GM19240 (cell line): ENCODE data around the gene PHF12.

Experiments used
- DNase-seq: peaks from one replicate; pipeline ENCODE4 v3.0.0; 2011; ENCODE audit warnings: low spot score; ENCODE audit not compliant: insufficient read length

The PHF12 gene

DNA sequence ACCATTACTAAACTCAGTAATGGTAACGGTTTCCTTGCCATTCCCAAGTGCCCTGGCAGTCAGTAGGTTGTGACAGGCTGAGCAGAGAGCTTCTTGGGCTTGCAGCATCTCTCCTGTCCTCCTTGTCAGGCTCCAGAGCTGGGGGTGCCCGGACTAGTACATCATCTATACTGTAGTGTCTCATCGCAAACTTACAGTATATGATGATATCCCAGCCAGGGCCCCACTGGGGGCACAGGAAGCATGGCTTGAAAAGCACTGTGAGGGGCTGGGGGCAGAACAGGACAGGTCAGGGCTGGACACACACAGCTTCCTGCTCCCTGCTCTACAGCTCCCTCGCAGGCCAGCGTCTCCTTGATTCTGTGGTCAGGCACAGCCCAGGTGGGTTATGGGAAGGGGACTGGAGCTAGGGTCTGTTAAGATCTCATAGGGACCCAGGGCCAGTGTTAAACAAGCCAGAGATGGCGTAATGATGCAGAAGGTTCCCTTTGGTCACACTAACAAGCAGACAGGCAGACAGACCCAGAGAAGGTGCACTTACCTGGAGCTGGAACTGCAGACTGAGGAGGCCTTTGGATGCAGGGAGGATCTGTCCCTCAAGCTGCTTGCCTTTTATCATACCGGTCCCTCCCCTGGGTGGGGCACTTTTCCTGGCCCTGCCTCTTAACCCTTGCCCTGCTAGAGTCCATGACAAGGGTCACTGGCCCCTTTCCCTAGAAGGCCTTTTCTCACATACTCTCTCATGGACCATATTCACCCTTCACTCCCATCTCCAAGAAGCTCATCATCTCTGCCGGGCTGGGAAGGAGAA lies 89.7 kb downstream of the PHF12 start:
- DNase-seq = no peak

DNA sequence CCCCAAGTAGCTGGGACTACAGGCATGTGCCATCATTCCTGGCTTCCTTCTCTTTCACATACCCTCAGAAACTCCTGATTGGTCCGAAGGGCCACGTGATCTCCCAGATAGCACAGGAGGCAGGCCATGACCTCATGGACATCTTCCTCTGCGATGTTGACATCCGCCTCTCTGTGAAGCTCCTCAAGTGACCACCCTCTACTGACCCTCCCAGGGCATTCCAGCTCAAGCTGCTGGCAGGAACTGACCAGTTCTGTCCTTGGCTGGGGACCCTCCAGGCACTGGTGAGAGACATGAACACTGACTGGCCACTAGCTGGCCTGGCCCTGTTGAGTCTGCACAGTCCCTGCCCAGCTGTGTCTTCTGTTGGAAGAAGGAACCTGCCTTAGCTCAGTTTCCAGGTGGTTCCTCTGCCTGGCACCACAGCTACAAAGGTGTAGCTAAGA lies 90.9 kb downstream of the PHF12 start:
- no peak for DNase-seq

DNA sequence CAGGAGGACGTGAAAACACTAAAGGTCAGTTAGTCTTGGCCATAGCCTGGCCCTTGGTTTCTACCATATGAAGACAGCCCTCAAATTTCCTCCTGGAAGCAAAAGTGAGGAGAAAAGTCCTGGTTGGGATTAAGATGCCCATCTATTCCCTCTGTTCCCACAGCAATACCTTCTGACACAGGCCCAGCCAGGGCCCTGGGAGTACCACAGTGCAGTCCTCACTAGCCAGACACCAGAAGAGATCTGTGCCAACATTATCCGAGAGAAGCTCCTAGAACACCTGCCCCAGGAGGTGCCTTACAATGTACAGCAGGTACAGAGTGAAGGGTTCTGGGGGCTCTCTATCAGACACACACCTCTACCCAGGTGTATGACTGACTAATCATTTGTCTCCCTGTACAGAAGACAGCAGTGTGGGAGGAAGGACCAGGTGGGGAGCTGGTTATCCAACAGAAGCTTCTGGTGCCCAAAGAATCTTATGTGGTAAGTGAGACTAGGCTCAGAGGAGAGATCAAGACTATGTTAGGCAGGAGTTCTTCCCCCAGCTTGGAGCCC lies 92.4 kb downstream of the PHF12 start:
- DNase-seq = no peak

DNA sequence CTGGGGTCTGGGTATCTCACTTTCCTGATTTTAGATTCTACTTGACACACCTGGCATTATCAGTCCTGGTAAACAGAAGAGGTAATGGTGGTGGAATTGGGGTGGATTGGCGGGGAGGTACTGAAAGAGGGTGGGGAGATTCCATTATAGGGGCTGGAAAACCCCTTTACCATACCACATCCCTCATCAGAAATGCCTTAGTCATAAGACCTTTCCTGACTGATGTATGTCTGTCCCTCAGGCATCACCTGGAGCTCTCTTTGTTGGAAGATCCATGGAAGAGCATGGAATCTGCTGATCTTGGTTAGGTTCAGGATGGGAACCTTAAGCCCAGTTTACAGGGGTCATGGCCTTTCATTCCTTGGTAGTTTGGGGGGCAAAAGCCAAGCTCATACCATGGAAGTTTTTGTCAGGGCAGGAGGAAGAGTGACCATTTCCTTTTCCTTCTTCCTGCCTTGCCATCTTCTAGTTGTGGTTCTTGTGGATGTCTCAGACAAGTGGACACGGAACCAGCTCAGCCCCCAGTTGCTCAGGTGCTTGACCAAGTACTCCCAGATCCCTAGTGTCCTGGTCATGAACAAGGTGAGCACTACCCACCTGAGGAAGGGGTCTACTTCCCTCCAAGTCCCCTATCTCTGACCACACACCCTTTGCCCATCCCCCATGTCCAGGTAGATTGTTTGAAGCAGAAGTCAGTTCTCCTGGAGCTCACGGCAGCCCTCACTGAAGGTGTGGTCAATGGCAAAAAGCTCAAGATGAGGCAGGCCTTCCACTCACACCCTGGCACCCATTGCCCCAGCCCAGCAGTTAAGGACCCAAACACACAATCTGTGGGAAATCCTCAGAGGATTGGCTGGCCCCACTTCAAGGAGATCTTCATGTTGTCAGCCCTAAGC lies 93.2 kb downstream of the PHF12 start:
- no peak for DNase-seq

DNA sequence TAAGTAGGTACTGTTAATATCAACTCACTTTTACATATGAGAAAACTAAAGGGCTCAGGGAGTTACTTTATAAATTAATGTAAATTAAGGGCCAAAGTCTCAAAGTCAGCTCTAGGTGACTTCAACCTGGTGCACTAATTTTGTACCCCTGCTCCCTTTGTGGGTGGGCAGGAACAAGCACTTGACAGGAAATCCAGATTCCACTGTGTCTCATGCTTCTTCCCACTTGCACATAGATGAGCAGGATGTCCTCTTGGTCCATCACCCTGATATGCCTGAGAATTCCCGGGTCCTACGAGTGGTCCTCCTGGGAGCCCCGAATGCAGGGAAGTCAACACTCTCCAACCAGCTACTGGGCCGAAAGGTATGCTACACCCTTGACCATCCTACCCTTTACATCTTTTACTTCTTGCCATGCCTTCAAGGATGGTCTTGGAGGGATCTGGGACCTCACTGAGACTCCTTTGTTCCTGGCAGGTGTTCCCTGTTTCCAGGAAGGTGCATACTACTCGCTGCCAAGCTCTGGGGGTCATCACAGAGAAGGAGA lies 95.2 kb downstream of the PHF12 start:
- no peak for DNase-seq

DNA sequence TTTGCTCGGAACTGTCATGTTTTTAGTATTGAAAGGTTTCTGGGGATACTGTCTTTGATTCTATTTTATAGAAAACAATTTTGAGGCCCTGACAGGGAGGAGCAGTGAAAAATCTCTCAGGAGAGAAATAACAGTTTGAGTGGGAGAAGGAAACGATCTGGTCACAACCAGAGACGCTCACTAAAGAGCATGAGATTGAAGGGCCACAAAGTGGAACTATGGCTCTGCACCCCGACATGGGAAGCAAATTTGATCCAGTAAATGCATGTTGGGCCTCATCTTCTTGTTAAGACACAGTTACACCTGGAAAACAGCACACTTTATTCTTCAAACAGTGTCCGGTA lies 96.0 kb downstream of the PHF12 start:
- no peak for DNase-seq
